Right lobe of liver (tissue), 6 donors: ENCODE data around the gene SNRNP40. TPM values are rescaled to one million over a fixed set of nuclear protein-coding genes. Genes with fewer than 3 reads are reported as not detected.

Experiments
- ATAC-seq, 4 donors: fragments of 200-7000 bp; cut with Tn5 transposase; one replicate each; pipeline ENCODE4 v1.9.1; 2020; ENCODE audit warnings: mild to moderate bottlenecking in 4 of 4, moderate library complexity in 4 of 4
- DNase-seq, 3 donors: peaks; one replicate each; pipeline ENCODE4 v3.0.0-alpha.2; 2020
- H3K27ac ChIP-seq, 3 donors: fragments of 200-600 bp; one replicate each; pipeline ENCODE4 v1.8.0; 2022
- H3K27me3 ChIP-seq, 2 donors: fragments of 200-600 bp; one replicate each; pipeline ENCODE4 v1.8.0; 2022
- H3K36me3 ChIP-seq, 4 donors: fragments of 200-600 bp; sonication (generic) in 1 of 4; one replicate each; pipeline versions ENCODE4 v1.5.1 to v1.8.0; 2017 to 2022; ENCODE audit warnings: control low read depth in 1 of 4
- H3K4me1 ChIP-seq, 4 donors: fragments of 200-600 bp; sonication (generic) in 1 of 4; one replicate each; pipeline versions ENCODE4 v1.5.1 to v1.8.0; 2017 to 2022; ENCODE audit warnings: control low read depth in 1 of 4
- H3K4me3 ChIP-seq, 3 donors: fragments of 200-600 bp; one replicate each; pipeline ENCODE4 v1.8.0; 2022
- H3K9me3 ChIP-seq, 4 donors: fragments of 200-600 bp; sonication (generic) in 1 of 4; one replicate each; pipeline versions ENCODE4 v1.5.1 to v1.8.0; 2017 to 2022; ENCODE audit warnings: control low read depth in 1 of 4
- CTCF ChIP-seq, 4 donors: fragments of 200-600 bp in 3 of 4; fragments of 450-650 bp in 1 of 4; IDR thresholded peaks; one replicate each; pipeline versions ENCODE4 v1.5.1 to v1.8.0; 2016 to 2022; ENCODE audit warnings: antibody characterized with exemption in 4 of 4, mild to moderate bottlenecking in 2 of 4
- POLR2A ChIP-seq: fragments of 450-650 bp; IDR thresholded peaks from one replicate; pipeline ENCODE4 v1.6.1; 2017; ENCODE audit warnings: antibody characterized with exemption, mild to moderate bottlenecking
- WGBS: methylation state at CpG from one replicate; pipeline ENCODE4 v1.1.6; 2018; ENCODE audit warnings: low coverage, low lambda C conversion rate; ENCODE audit not compliant: insufficient coverage; ENCODE audit errors: missing lambda C conversion rate; 5-methylcytosine and 5-hydroxymethylcytosine counted together
- intact Hi-C, 2 donors: fragments of 100-400 bp; cut with DNase I; formaldehyde crosslinking; loops; one replicate each; pipeline versions ENCODE4 v1.11.2 to v1.14.1; 2022
- total RNA-seq, 6 experiments: library from RNA; depleted of rRNA in 2 of 6; stranded (reverse); fragments of >200 nt in 2 of 6; fragmentation: NEBNext Ultra II Directional in 3 of 6; extraction: Animal tissue kit (Norgen Biotek cat#: 25700) in 3 of 6; gene quantifications; one replicate each; pipeline versions ENCODE4 v1.1.0 to v1.2.4, GENCODE V29; 2016 to 2023
- donor health status: DM: no; HTN: yes; CAD: no.
- donor health status: DM: no; HTN: no; CAD: no.
- donor health status: DM: no; HTN: no; CAD: no.
- donor health status: DM: no; HTN: yes; CAD: no.
- donor health status: DM: no; HTN: yes; CAD: no.

Gene SNRNP40
- total RNA-seq, 6 experiments from 2014 or later, result 12.2 to 18.9 (median 14.9) TPM

GRCh38 chr1:31239653-31240241 is 56.8 kb downstream of the SNRNP40 start, which contains the start of gene NKAIN1:
Gene NKAIN1 (minus strand): TSS chr1:31239887. CDS start chr1:31239547, 340 bp downstream.
- ATAC-seq (peak; percentile 53 to 69 (median 58)), DNase-seq (peak in 1 of 3 donors; percentile 27)
- Histone ChIP-seq H3K4me1 (peaks cover 0 to 4% (median 0%) of the 10 kb centered on the region in 4 donors), H3K4me3 (peak within 1 kb of the TSS in 1 of 3 donors; percentile 33), H3K36me3 (no peaks in the 10 kb centered on the region), H3K27ac (no peak within 1 kb of the TSS), H3K27me3 (no peaks in the 10 kb centered on the region), H3K9me3 (no peaks in the 10 kb centered on the region)
- WGBS, result 4% methylated on average over 20 of the region's 57 CpGs
- intact Hi-C loops, result no loop called here
- no peak for TF ChIP-seq CTCF (IDR thresholded peaks at IDR 0.05)
- no peak for TF ChIP-seq POLR2A

- DNase-seq, result no peak
- Histone ChIP-seq H3K27me3 (no peaks in the 10 kb centered on the region), H3K4me1 (peaks cover 0 to 4% (median 0%) of the 10 kb centered on the region in 4 donors), H3K36me3 (no peaks in the 10 kb centered on the region), H3K9me3 (no peaks in the 10 kb centered on the region), H3K27ac (no peak overlapping the region), H3K4me3 (peak overlapping the region in 1 of 3 donors; percentile 33)
- intact Hi-C loops, result no loop called here
- 4% methylated on average over 12 of the region's 56 CpGs for WGBS
- ATAC-seq, result peak; percentile 21 to 48 (median 38)
- no peak for TF ChIP-seq CTCF (IDR thresholded peaks at IDR 0.05)
- no peak for TF ChIP-seq POLR2A
Observed at GRCh38 chr1:31238986-31239613, 57.5 kb downstream of the SNRNP40 start.

GRCh38 chr1:31238612-31238985 is 58.0 kb downstream of the SNRNP40 start:
- intact Hi-C loops, result no loop called here
- Histone ChIP-seq H3K27me3 (no peaks in the 10 kb centered on the region), H3K36me3 (no peaks in the 10 kb centered on the region), H3K9me3 (no peaks in the 10 kb centered on the region), H3K4me1 (peaks cover 0 to 4% (median 0%) of the 10 kb centered on the region in 4 donors), H3K27ac (no peak overlapping the region), H3K4me3 (no peak overlapping the region)
- no peak for TF ChIP-seq CTCF (IDR thresholded peaks at IDR 0.05)
- TF ChIP-seq POLR2A, result no peak
- no peak for ATAC-seq
- no peak for DNase-seq
- 24% methylated on average over 4 of the region's 4 CpGs for WGBS

DNA sequence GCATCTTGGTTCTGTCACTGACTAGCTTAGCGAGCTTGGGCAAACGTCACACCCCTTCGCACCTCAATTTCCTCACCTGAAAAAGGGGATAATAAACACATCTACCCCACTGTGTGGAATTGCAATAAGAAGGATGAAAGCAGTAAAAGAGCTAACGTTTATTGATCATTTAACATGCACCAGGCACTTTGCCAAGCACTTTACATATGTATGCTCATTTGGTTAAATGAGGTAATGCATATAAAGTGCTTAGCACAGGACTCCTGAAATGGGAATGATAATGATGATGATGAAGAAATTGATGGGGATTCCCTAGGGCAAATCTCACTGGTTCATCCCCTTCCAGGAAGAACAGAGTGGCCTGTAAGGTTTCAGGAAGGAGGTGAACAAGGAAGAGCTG is 61.7 kb downstream of the SNRNP40 start:
- H3K27me3 ChIP-seq, result no peaks in the 10 kb centered on the region
- H3K27ac ChIP-seq, result no peak overlapping the region
- ATAC-seq, result no peak
- no peak overlapping the region for H3K4me3 ChIP-seq
- no peak for DNase-seq
- peaks cover 0 to 4% (median 0%) of the 10 kb centered on the region in 4 donors for H3K4me1 ChIP-seq
- intact Hi-C loops, result no loop called here
- H3K9me3 ChIP-seq, result no peaks in the 10 kb centered on the region
- no peak for TF ChIP-seq POLR2A
- WGBS, result 61% methylated on average over 4 of the region's 4 CpGs
- no peaks in the 10 kb centered on the region for H3K36me3 ChIP-seq

DNA sequence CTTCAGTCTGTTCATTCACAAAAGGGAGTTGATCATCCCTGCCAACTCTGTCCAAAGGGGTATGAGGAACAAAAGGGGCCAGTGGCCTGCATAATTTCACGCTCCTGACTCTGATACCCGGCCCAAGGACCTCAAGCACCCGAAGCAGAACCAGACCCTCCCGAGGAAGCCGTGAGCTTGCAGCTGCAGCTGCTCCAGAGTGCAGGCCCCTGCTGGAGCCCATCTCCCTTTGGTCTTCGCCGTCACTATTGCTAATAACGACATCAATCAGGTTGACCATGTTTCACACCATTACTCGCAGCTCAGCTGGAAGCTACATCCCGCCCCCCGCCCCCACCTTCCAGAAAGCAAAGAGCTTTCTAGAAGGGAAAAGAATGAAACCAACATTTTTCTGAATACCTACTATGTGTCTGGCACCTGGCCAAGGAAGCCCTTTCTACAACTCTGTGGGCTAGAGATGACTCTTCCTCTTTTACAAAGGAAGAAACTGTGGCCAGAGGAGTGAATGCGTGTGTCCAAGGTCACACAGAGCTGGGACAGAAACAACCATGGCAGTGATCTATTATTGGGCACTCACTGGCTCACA is 62.4 kb downstream of the SNRNP40 start:
- Histone ChIP-seq H3K36me3 (no peaks in the 10 kb centered on the region), H3K4me1 (peaks cover 0 to 3% (median 0%) of the 10 kb centered on the region in 4 donors), H3K4me3 (no peak overlapping the region), H3K27me3 (no peaks in the 10 kb centered on the region), H3K9me3 (no peaks in the 10 kb centered on the region), H3K27ac (no peak overlapping the region)
- TF ChIP-seq POLR2A, result no peak
- no peak for TF ChIP-seq CTCF (IDR thresholded peaks at IDR 0.05)
- intact Hi-C loops, result no loop called here
- no peak for DNase-seq
- WGBS, result 58% methylated on average over 3 of the region's 12 CpGs
- ATAC-seq, result no peak
